Activated naive CD4-positive, alpha-beta T cell treated with anti-CD3 and anti-CD28 coated beads, Interleukin-2, amount 50 U/mL, for 24 hours (primary cell): Measurements from ENCODE around the gene MRPS26.
A peak's percentile ranks its signal among the peaks of the same experiment; 100 is the strongest.
"Not testable (repeated sequence)": the region's sequence is repeated elsewhere in the genome, so short reads cannot be mapped to it uniquely, and the experiment has no call there.

Experiments used
- H3K27ac Mint-ChIP-seq: one replicate; pipeline ENCODE4 v1.8.0; 2021; ENCODE audit warnings: mild to moderate bottlenecking, mixed read lengths
- H3K27me3 Mint-ChIP-seq: one replicate; pipeline ENCODE4 v1.8.0; 2021; ENCODE audit warnings: mixed read lengths
- H3K36me3 Mint-ChIP-seq: one replicate; pipeline ENCODE4 v1.8.0; 2021; ENCODE audit warnings: mixed read lengths
- H3K4me1 Mint-ChIP-seq: one replicate; pipeline ENCODE4 v1.8.0; 2021; ENCODE audit warnings: mixed read lengths
- H3K4me3 Mint-ChIP-seq: one replicate; pipeline ENCODE4 v1.8.0; 2021; ENCODE audit warnings: mild to moderate bottlenecking, mixed read lengths
- H3K9me3 Mint-ChIP-seq: one replicate; pipeline ENCODE4 v1.8.0; 2021; ENCODE audit warnings: mixed read lengths

MRPS26 gene

DNA sequence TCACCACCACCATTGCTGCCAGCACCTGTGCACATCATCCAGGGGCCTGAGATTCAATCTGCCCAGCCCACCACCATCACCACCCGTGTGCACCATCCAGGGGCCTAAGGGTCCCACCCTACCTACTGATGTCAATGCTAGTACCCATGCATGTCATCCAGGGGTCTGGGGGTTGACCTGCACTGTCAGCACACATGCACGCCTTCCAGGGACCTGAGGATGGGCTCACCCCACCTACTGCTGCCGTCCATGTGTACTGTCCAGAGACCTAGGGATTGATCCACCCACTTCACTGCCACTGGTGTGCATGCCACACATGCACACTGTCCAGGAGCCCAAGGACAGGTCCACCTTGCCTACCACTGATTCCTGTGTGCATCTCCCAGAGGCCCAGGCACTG, 13.6 kb downstream of the MRPS26 start:
- peaks cover 4% of the 10 kb centered on the region for H3K36me3 Mint-ChIP-seq
- H3K27ac Mint-ChIP-seq = no peak overlapping the region
- H3K4me3 Mint-ChIP-seq = no peak overlapping the region
- no peaks in the 10 kb centered on the region for H3K27me3 Mint-ChIP-seq
- peaks cover 15% of the 10 kb centered on the region for H3K4me1 Mint-ChIP-seq
- no peaks in the 10 kb centered on the region for H3K9me3 Mint-ChIP-seq

GRCh38 chr20:3064119-3064518, 18.3 kb downstream of the MRPS26 start:
- H3K4me3 Mint-ChIP-seq, H3K36me3 Mint-ChIP-seq, H3K9me3 Mint-ChIP-seq, H3K27ac Mint-ChIP-seq, H3K27me3 Mint-ChIP-seq: not testable (repeated sequence)
- peaks cover 23% of the 10 kb centered on the region for H3K4me1 Mint-ChIP-seq

GRCh38 chr20:3067139-3068014, 21.5 kb downstream of the MRPS26 start:
- no peaks in the 10 kb centered on the region for H3K9me3 Mint-ChIP-seq
- H3K4me1 Mint-ChIP-seq = peaks cover 23% of the 10 kb centered on the region
- H3K27ac Mint-ChIP-seq = no peak overlapping the region
- H3K27me3 Mint-ChIP-seq = no peaks in the 10 kb centered on the region
- no peaks in the 10 kb centered on the region for H3K36me3 Mint-ChIP-seq
- H3K4me3 Mint-ChIP-seq = no peak overlapping the region

- Mint-ChIP-seq H3K36me3 (no peaks in the 10 kb centered on the region), H3K27me3 (no peaks in the 10 kb centered on the region), H3K4me1 (peaks cover 26% of the 10 kb centered on the region), H3K4me3 (no peak overlapping the region), H3K9me3 (no peaks in the 10 kb centered on the region), H3K27ac (no peak overlapping the region)
Measured at GRCh38 chr20:3068075-3068474, 22.2 kb downstream of the MRPS26 start.

- Mint-ChIP-seq H3K4me3 (no peak overlapping the region), H3K27me3 (no peaks in the 10 kb centered on the region)
Measured at GRCh38 chr20:3068986-3069900, 23.4 kb downstream of the MRPS26 start.

GRCh38 chr20:3070725-3071124, 24.9 kb downstream of the MRPS26 start:
- Mint-ChIP-seq H3K27me3 (no peaks in the 10 kb centered on the region), H3K36me3 (no peaks in the 10 kb centered on the region), H3K9me3 (no peaks in the 10 kb centered on the region), H3K27ac (peak overlapping the region; percentile 89), H3K4me1 (peaks cover 23% of the 10 kb centered on the region), H3K4me3 (peak overlapping the region; percentile 89)

More at GRCh38 chr20:3068986-3069900, 23.4 kb downstream of the MRPS26 start:
- Mint-ChIP-seq H3K9me3 (no peaks in the 10 kb centered on the region), H3K36me3 (no peaks in the 10 kb centered on the region), H3K4me1 (peaks cover 26% of the 10 kb centered on the region), H3K27ac (no peak overlapping the region)

GRCh38 chr20:3071266-3071609, 25.4 kb downstream of the MRPS26 start:
- Mint-ChIP-seq H3K27me3 (no peaks in the 10 kb centered on the region), H3K9me3 (no peaks in the 10 kb centered on the region), H3K36me3 (no peaks in the 10 kb centered on the region), H3K4me3 (peak overlapping the region; percentile 89), H3K27ac (no peak overlapping the region), H3K4me1 (peaks cover 23% of the 10 kb centered on the region)

DNA sequence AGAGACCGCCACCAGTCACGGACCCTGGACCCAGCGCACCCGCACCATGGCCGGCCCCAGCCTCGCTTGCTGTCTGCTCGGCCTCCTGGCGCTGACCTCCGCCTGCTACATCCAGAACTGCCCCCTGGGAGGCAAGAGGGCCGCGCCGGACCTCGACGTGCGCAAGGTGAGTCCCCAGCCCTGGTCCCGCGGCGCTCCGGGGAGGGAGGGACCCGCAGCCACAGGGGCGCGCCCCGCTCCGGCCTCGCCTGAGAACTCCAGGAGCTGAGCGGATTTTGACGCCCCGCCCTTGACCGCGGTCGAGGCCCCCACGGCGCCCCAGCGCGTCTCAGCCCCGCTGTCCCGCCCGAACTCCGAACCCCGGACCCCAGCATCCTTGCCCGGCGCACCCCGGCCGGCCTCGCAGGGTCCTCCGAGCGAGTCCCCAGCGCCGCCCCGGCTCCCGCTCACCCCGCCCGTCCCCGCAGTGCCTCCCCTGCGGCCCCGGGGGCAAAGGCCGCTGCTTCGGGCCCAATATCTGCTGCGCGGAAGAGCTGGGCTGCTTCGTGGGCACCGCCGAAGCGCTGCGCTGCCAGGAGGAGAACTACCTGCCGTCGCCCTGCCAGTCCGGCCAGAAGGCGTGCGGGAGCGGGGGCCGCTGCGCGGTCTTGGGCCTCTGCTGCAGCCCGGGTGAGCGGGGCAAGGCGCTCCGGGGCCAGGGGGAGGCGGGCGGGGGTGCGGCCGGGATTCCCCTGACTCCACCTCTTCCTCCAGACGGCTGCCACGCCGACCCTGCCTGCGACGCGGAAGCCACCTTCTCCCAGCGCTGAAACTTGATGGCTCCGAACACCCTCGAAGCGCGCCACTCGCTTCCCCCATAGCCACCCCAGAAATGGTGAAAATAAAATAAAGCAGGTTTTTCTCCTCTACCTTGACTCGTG, 26.0 kb downstream of the MRPS26 start, which contains the start of gene OXT:
Gene OXT, plus strand, starts transcription at position 11 of the 920 bp plus-strand sequence. Its CDS starts 36 bp downstream, at position 47.
- H3K4me1 Mint-ChIP-seq = peaks cover 26% of the 10 kb centered on the region
- H3K36me3 Mint-ChIP-seq = no peaks in the 10 kb centered on the region
- peak within 1 kb of the TSS; percentile 89 for H3K27ac Mint-ChIP-seq
- H3K27me3 Mint-ChIP-seq = no peaks in the 10 kb centered on the region
- H3K4me3 Mint-ChIP-seq = peak within 1 kb of the TSS; percentile 89
- no peaks in the 10 kb centered on the region for H3K9me3 Mint-ChIP-seq

DNA sequence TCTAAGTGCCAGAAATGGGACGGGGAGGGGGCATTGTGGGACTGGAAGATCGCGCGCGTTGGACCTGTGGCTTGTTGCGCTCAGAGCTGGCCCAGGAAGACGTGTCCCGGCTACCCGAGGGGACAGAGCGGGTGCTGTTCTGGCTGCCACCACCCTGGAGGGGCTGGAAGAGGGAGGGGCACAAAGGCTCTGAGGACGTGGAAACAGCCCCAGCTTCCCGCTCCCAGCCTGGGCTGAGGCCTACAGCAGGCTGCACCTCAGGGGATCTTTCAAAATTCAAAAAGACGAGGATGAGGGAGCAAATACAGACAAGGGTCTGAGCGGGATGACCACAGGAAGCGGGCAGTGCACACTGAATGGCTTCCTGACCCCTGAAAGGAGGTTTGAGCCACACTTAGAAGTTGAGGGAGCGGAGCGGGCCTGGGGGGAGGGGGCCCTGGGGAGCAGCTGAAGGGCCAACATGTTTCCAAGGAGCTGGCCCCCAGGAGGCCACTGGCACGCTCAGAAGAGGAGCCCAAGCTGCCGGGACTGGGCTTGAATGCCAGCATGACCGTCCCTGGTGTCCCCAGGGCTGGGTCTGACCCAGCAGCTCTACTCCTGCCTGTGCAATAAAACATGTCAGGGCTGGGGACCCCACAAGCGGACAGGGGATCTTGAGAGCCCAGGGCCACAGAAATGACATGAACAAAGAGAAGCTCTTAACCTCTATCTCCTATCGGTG, 26.8 kb downstream of the MRPS26 start:
- peaks cover 33% of the 10 kb centered on the region for H3K4me1 Mint-ChIP-seq
- no peaks in the 10 kb centered on the region for H3K36me3 Mint-ChIP-seq
- no peaks in the 10 kb centered on the region for H3K27me3 Mint-ChIP-seq
- H3K27ac Mint-ChIP-seq = peak overlapping the region; percentile 62
- H3K9me3 Mint-ChIP-seq = no peaks in the 10 kb centered on the region
- peak overlapping the region; percentile 89 for H3K4me3 Mint-ChIP-seq

DNA sequence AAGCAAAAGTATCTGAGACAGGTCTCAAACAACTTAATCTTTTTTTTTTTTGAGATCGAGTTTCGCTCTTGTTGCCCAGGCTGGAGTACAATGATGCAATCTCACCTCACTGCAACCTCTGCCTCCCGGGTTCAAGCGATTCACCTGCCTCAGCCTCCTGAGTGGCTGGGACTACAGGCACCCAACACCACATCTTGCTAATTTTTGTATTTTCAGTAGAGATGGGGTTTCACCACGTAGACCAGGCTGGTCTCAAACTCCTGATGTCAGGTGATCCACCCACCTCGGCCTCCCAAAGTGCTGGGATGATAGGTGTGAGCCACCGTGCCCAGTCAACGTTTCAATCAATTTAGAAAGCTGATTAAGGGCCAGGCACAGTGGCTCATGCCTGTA, 27.4 kb downstream of the MRPS26 start:
- not testable (repeated sequence) for H3K9me3 Mint-ChIP-seq, H3K27me3 Mint-ChIP-seq, H3K27ac Mint-ChIP-seq, H3K36me3 Mint-ChIP-seq
- Mint-ChIP-seq H3K4me1 (peaks cover 36% of the 10 kb centered on the region), H3K4me3 (peak overlapping the region; percentile 44)

DNA sequence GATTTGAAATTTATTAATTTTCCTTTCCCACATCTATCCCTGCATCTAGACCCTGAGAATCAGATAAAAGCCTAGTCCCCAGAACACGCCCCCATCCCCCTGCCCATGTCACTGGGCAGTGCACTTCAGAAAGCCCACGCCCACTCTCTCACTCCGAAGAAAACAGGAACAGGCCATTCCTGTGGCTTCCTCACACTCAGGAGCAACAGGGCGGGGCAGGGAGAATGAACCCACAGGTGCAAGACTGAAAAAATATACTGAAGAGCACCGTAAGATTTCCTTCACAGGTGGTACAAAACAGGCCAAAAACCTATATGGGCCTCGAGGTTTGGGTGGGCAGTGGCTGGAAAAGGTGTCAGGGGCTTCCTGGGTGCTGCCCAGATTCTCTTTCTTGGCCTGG, 29.0 kb downstream of the MRPS26 start:
- Mint-ChIP-seq H3K4me1 (peaks cover 31% of the 10 kb centered on the region), H3K9me3 (no peaks in the 10 kb centered on the region), H3K4me3 (no peak overlapping the region), H3K36me3 (no peaks in the 10 kb centered on the region), H3K27me3 (no peaks in the 10 kb centered on the region), H3K27ac (no peak overlapping the region)

GRCh38 chr20:3075315-3075714, 29.5 kb downstream of the MRPS26 start:
- H3K27me3 Mint-ChIP-seq, H3K4me3 Mint-ChIP-seq, H3K36me3 Mint-ChIP-seq, H3K27ac Mint-ChIP-seq, H3K9me3 Mint-ChIP-seq: not testable (repeated sequence)
- H3K4me1 Mint-ChIP-seq = peaks cover 31% of the 10 kb centered on the region

- Mint-ChIP-seq H3K27me3 (peaks cover 10% of the 10 kb centered on the region), H3K27ac (peak overlapping the region; percentile 80), H3K4me3 (peak overlapping the region; percentile 55), H3K36me3 (no peaks in the 10 kb centered on the region), H3K9me3 (no peaks in the 10 kb centered on the region), H3K4me1 (peaks cover 14% of the 10 kb centered on the region)
Measured at GRCh38 chr20:3077618-3078134, 31.8 kb downstream of the MRPS26 start.

GRCh38 chr20:3080939-3081388, 35.1 kb downstream of the MRPS26 start:
- no peak overlapping the region for H3K4me3 Mint-ChIP-seq
- H3K27me3 Mint-ChIP-seq = peaks cover 14% of the 10 kb centered on the region

More at GRCh38 chr20:3080939-3081388, 35.1 kb downstream of the MRPS26 start:
- peaks cover 17% of the 10 kb centered on the region for H3K4me1 Mint-ChIP-seq
- no peaks in the 10 kb centered on the region for H3K36me3 Mint-ChIP-seq
- H3K9me3 Mint-ChIP-seq = no peaks in the 10 kb centered on the region
- no peak overlapping the region for H3K27ac Mint-ChIP-seq
